ENCODE data around the gene XCL2. TPM values are rescaled to one million over a fixed set of nuclear protein-coding genes. Genes with fewer than 3 reads are reported as not detected.

XCL2 gene
- polyA plus RNA-seq, 2 donors, result not detected

DNA sequence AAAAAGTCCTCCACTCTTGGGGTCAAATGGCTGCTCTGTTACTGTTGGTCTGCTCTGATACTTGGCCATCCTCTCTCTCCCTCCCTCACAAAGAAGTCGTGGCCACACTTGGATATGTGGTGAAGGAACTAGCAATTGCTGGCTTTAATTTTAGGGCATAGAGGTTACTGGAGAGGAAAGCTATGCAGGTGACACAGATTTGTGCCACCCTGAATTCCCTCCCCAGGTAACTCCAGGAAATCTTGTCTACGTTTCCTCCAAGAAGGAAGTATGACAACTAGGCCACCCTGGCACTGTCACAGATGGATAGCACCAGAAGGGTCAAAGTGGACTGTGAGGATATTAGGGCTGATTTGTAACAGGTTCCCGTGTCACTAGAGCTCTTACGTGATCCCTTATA is 36.0 kb downstream of the XCL2 start:
- Histone ChIP-seq H3K9me3 (ENCODE audit: control insufficient read depth in 2 of 2, insufficient read depth in 1 of 2, low read depth in 1 of 2, low read length in 1 of 2) (no peaks in the 10 kb centered on the region), H3K27me3 (ENCODE audit: control insufficient read depth in 1 of 2, insufficient read depth in 2 of 2, low read length in 2 of 2) (no peaks in the 10 kb centered on the region), H3K27ac (ENCODE audit: low read depth in 2 of 2, low read length in 1 of 2) (no peak overlapping the region), H3K36me3 (ENCODE audit: control insufficient read depth in 2 of 2, insufficient read depth in 2 of 2, low read length in 1 of 2) (no peaks in the 10 kb centered on the region), H3K4me3 (ENCODE audit: low read depth in 1 of 2, low read length in 2 of 2) (no peak overlapping the region), H3K4me1 (ENCODE audit: control insufficient read depth in 2 of 2, insufficient read depth in 2 of 2, low read length in 1 of 2) (peaks cover 0 to 2% of the 10 kb centered on the region in 2 donors)
- WGBS, 2 donors, result 88 to 91% methylated on average over 4 of the region's 4 CpGs

DNA sequence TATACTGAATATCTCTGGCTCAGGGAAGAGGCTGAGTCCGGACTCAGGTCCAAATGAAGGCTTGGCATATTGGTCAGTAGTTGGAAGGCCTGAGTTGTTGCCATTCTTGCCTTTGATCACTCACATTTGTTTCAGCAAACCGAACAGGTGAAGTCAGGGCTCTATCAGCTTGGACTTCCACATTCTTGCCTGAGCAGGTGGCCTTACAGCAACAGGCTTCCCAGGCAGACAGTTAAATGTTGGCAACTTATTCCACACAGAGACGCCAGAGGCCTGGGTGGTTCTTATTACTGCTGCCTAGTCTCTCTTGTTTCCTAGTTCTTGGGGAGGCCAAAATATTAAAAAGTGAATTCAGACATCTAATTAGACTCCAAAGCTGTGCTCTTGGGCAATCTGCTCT is 36.6 kb downstream of the XCL2 start:
- WGBS, 2 donors, result 40 to 43% methylated on average over 3 of the region's 3 CpGs
- no peak overlapping the region for H3K27ac ChIP-seq (ENCODE audit: low read depth in 2 of 2, low read length in 1 of 2)
- H3K27me3 ChIP-seq (ENCODE audit: control insufficient read depth in 1 of 2, insufficient read depth in 2 of 2, low read length in 2 of 2), result no peaks in the 10 kb centered on the region
- peaks cover 0 to 2% of the 10 kb centered on the region in 2 donors for H3K4me1 ChIP-seq (ENCODE audit: control insufficient read depth in 2 of 2, insufficient read depth in 2 of 2, low read length in 1 of 2)
- no peaks in the 10 kb centered on the region for H3K9me3 ChIP-seq (ENCODE audit: control insufficient read depth in 2 of 2, insufficient read depth in 1 of 2, low read depth in 1 of 2, low read length in 1 of 2)
- no peaks in the 10 kb centered on the region for H3K36me3 ChIP-seq (ENCODE audit: control insufficient read depth in 2 of 2, insufficient read depth in 2 of 2, low read length in 1 of 2)
- no peak overlapping the region for H3K4me3 ChIP-seq (ENCODE audit: low read depth in 1 of 2, low read length in 2 of 2)

DNA sequence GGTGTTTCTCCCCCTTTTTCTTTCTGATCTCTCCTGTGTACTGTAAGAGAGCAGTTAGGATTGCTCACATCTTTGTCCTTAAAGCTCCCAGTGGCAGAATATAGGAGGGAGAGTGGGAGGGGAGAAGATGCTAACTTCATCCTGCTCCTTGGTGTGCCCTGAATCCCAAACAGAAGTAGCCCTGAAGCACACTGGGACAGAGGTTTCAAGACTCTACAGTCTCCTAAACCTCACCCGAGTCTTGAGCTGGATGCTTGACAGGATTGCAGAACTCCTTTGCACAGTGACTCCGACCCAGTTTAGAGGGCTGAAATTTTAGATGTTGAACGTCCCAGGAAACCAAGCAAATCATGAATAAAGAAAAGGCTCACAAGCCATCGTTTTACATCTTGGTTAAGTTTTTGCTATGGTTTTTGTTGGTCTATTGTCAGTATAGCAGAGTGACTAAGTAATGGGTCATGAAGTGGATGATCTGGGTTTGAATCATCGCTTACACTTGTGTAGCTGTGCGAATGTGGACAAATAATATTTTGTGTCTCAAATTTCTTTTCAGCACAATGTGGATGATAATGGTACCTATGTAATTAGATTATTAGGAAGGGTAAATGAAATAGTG is 37.5 kb downstream of the XCL2 start:
- Histone ChIP-seq H3K27ac (ENCODE audit: low read depth in 2 of 2, low read length in 1 of 2) (no peak overlapping the region), H3K27me3 (ENCODE audit: control insufficient read depth in 1 of 2, insufficient read depth in 2 of 2, low read length in 2 of 2) (no peaks in the 10 kb centered on the region), H3K36me3 (ENCODE audit: control insufficient read depth in 2 of 2, insufficient read depth in 2 of 2, low read length in 1 of 2) (no peaks in the 10 kb centered on the region), H3K4me1 (ENCODE audit: control insufficient read depth in 2 of 2, insufficient read depth in 2 of 2, low read length in 1 of 2) (peaks cover 0 to 2% of the 10 kb centered on the region in 2 donors), H3K4me3 (ENCODE audit: low read depth in 1 of 2, low read length in 2 of 2) (no peak overlapping the region), H3K9me3 (ENCODE audit: control insufficient read depth in 2 of 2, insufficient read depth in 1 of 2, low read depth in 1 of 2, low read length in 1 of 2) (no peaks in the 10 kb centered on the region)
- 56 to 75% methylated on average over 6 of the region's 6 CpGs for WGBS, 2 donors

DNA sequence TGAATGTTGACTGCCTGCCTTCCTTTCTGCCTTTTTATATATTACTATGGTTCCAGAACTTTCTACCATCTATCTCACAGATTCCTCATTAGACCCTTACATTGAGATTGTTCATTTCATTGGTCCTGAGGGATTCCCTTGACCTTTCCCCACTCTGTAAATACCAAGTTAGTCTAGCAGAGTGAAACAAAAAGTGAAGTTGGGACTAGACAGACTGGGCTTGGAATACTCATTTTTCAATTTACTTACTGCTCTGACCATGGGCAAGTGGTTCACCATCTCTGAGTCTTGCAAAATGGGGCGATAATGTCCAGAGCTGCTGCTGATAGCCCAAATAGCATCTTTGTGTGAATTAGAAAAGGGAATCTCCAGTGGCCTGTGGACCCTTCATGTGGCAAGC is 38.8 kb downstream of the XCL2 start:
- Histone ChIP-seq H3K4me3 (ENCODE audit: low read depth in 1 of 2, low read length in 2 of 2) (no peak overlapping the region), H3K27me3 (ENCODE audit: control insufficient read depth in 1 of 2, insufficient read depth in 2 of 2, low read length in 2 of 2) (no peaks in the 10 kb centered on the region), H3K9me3 (ENCODE audit: control insufficient read depth in 2 of 2, insufficient read depth in 1 of 2, low read depth in 1 of 2, low read length in 1 of 2) (no peaks in the 10 kb centered on the region), H3K27ac (ENCODE audit: low read depth in 2 of 2, low read length in 1 of 2) (no peak overlapping the region), H3K36me3 (ENCODE audit: control insufficient read depth in 2 of 2, insufficient read depth in 2 of 2, low read length in 1 of 2) (no peaks in the 10 kb centered on the region), H3K4me1 (ENCODE audit: control insufficient read depth in 2 of 2, insufficient read depth in 2 of 2, low read length in 1 of 2) (peaks cover 0 to 2% of the 10 kb centered on the region in 2 donors)
- 95 to 100% methylated on average over 1 of the region's 1 CpG for WGBS, 2 donors

DNA sequence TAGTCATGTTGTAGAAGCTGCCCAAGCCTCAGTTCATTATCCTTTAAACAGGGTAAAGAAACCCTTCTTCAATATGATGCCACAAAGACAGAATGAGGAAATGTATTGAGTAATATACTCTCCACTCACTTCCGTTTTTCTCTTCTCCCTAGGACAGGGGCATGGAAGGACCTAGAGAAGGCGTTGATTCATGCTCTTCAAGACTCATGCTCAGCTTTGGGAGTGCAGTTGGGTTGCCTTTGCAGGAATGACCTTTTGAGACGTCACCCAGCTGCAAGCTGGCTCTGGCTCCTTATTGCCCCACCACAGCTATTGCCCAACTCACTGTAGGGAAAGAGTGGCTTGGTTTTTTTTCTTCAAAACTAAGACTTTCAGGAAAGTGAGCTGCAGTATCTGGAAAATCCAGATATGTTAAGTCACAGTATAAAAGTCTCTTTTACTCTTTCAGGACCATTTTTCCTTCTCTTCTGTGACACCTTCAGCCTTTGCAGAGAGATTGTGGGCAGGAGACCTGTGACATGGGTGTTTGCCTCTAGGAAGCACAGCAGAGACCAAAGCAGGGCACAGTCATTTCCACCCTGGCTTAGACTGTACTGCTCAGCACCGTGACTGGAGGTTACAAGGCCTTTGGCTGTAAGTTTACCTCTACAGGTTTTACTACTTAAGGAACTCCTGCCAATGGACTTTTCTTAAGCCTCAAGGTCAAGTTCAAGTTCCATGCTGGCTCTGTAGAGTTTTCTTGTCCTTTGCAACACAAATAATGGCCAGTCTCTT is 39.5 kb downstream of the XCL2 start:
- 68 to 75% methylated on average over 4 of the region's 4 CpGs for WGBS, 2 donors
- Histone ChIP-seq H3K27ac (ENCODE audit: low read depth in 2 of 2, low read length in 1 of 2) (no peak overlapping the region), H3K36me3 (ENCODE audit: control insufficient read depth in 2 of 2, insufficient read depth in 2 of 2, low read length in 1 of 2) (no peaks in the 10 kb centered on the region), H3K4me1 (ENCODE audit: control insufficient read depth in 2 of 2, insufficient read depth in 2 of 2, low read length in 1 of 2) (no peaks in the 10 kb centered on the region), H3K9me3 (ENCODE audit: control insufficient read depth in 2 of 2, insufficient read depth in 1 of 2, low read depth in 1 of 2, low read length in 1 of 2) (no peaks in the 10 kb centered on the region), H3K27me3 (ENCODE audit: control insufficient read depth in 1 of 2, insufficient read depth in 2 of 2, low read length in 2 of 2) (no peaks in the 10 kb centered on the region), H3K4me3 (ENCODE audit: low read depth in 1 of 2, low read length in 2 of 2) (no peak overlapping the region)

DNA sequence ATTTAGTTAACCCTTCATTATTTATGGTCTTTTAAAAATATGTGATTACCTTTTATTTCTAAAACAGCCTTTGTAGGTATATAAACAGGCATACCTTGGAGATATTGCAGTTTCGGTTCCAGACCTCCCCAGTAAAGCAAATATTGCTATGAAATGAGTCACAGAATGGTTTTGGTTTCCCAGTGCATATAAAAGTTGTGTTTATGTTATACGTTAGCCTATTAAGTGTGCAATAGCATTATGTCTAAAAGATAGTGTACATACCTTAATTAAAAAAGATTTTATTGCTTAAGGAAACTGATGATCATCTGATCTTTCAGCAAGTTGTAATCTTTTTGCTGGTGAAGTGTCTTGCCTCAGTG is 44.1 kb downstream of the XCL2 start:
- Histone ChIP-seq H3K4me1 (ENCODE audit: control insufficient read depth in 2 of 2, insufficient read depth in 2 of 2, low read length in 1 of 2) (no peaks in the 10 kb centered on the region), H3K4me3 (ENCODE audit: low read depth in 1 of 2, low read length in 2 of 2) (no peak overlapping the region), H3K27ac (ENCODE audit: low read depth in 2 of 2, low read length in 1 of 2) (no peak overlapping the region), H3K9me3 (ENCODE audit: control insufficient read depth in 2 of 2, insufficient read depth in 1 of 2, low read depth in 1 of 2, low read length in 1 of 2) (no peaks in the 10 kb centered on the region), H3K36me3 (ENCODE audit: control insufficient read depth in 2 of 2, insufficient read depth in 2 of 2, low read length in 1 of 2) (no peaks in the 10 kb centered on the region), H3K27me3 (ENCODE audit: control insufficient read depth in 1 of 2, insufficient read depth in 2 of 2, low read length in 2 of 2) (no peaks in the 10 kb centered on the region)
- WGBS, 2 donors, result 72 to 83% methylated on average over 2 of the region's 2 CpGs

DNA sequence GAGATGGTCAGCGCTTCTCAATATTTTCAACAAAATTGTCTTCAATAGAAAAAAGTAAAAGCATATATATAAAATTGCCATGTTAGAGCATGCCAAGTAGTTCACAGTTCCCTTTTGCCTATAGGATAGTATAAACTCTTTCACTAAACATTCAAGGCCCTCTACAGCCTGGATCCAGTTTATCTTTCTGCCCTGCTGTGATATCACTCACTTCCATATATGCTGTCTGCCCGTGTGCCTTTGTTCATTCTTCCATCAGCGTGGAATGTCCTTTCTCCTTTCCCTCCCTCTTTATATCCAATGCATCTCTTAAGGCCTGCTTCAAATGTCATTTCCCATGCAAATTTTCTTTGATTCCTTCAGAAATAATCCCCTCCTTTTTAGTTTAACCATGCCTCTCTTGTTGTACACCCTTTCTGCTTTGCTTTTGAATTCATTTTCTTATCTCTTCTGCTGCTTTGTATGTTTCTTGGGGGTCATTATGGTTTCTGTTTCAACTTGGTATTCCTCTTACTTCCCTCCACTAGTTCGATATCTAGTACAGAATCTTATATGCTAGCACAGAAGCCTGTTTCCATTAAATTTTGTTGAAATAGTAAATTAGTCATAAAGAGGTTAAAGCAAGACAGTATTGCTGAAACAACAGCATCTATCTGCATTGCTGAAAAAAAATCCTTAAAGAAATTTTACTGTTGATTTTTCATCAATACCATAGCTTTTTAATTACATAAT is 44.7 kb downstream of the XCL2 start:
- H3K9me3 ChIP-seq (ENCODE audit: control insufficient read depth in 2 of 2, insufficient read depth in 1 of 2, low read depth in 1 of 2, low read length in 1 of 2), result no peaks in the 10 kb centered on the region
- no peaks in the 10 kb centered on the region for H3K27me3 ChIP-seq (ENCODE audit: control insufficient read depth in 1 of 2, insufficient read depth in 2 of 2, low read length in 2 of 2)
- WGBS, 2 donors, result 84 to 91% methylated on average over 4 of the region's 4 CpGs
- H3K27ac ChIP-seq (ENCODE audit: low read depth in 2 of 2, low read length in 1 of 2), result no peak overlapping the region
- H3K4me3 ChIP-seq (ENCODE audit: low read depth in 1 of 2, low read length in 2 of 2), result no peak overlapping the region
- H3K36me3 ChIP-seq (ENCODE audit: control insufficient read depth in 2 of 2, insufficient read depth in 2 of 2, low read length in 1 of 2), result no peaks in the 10 kb centered on the region
- H3K4me1 ChIP-seq (ENCODE audit: control insufficient read depth in 2 of 2, insufficient read depth in 2 of 2, low read length in 1 of 2), result no peaks in the 10 kb centered on the region

DNA sequence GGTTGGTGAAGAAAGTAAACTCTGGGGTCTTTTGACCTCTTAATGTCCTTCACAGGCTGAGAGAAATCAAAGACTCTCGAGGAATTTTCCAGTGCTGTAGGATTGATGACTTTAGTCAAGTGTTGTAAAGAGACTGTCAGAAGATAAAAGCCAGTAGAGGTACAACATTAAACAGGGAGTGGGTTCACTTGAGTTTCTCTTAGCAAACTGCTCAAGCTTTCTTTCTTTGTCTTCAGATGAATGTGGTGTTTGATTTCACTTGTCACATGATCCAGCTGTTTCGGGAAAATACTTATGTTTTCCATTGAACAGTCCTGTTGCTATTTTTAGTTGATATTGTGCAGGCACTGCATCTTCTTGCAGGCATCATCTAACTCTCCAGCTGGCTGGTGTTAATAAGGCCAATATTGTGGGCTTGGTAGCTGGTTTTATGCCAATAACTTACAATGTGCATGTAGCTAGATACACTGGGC is 45.6 kb downstream of the XCL2 start:
- Histone ChIP-seq H3K27me3 (ENCODE audit: control insufficient read depth in 1 of 2, insufficient read depth in 2 of 2, low read length in 2 of 2) (no peaks in the 10 kb centered on the region), H3K9me3 (ENCODE audit: control insufficient read depth in 2 of 2, insufficient read depth in 1 of 2, low read depth in 1 of 2, low read length in 1 of 2) (no peaks in the 10 kb centered on the region), H3K4me3 (ENCODE audit: low read depth in 1 of 2, low read length in 2 of 2) (no peak overlapping the region), H3K36me3 (ENCODE audit: control insufficient read depth in 2 of 2, insufficient read depth in 2 of 2, low read length in 1 of 2) (no peaks in the 10 kb centered on the region), H3K27ac (ENCODE audit: low read depth in 2 of 2, low read length in 1 of 2) (no peak overlapping the region), H3K4me1 (ENCODE audit: control insufficient read depth in 2 of 2, insufficient read depth in 2 of 2, low read length in 1 of 2) (no peaks in the 10 kb centered on the region)
- 37 to 55% methylated on average over 2 of the region's 2 CpGs for WGBS, 2 donors

DNA sequence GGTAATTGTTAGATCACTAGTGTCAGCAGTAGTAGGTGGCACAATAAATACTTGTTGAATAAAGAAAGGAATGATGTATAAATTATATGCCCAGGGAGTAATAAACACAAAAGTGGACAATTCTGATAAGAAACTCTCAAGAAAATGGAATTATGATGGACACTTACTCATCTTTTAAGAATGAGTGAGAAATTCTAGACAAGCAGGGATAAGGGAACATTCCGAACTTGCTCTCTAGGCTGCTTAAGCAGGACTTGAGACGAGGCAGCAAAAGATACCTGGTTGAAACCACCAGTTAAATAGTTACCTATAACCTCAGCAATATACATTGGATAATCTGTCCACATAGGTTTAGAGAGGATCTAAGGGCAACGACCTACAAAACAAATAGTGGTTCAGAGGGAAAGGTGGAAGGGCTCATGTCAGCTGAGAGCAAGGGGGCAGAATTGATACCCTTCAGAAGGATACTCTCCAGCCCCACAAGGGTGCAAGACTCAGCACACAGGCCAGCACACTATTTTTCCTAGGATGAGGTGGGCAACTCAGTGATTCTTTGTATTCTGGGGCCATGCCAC is 46.3 kb downstream of the XCL2 start:
- Histone ChIP-seq H3K27me3 (ENCODE audit: control insufficient read depth in 1 of 2, insufficient read depth in 2 of 2, low read length in 2 of 2) (no peaks in the 10 kb centered on the region), H3K27ac (ENCODE audit: low read depth in 2 of 2, low read length in 1 of 2) (no peak overlapping the region), H3K9me3 (ENCODE audit: control insufficient read depth in 2 of 2, insufficient read depth in 1 of 2, low read depth in 1 of 2, low read length in 1 of 2) (no peaks in the 10 kb centered on the region), H3K4me1 (ENCODE audit: control insufficient read depth in 2 of 2, insufficient read depth in 2 of 2, low read length in 1 of 2) (no peaks in the 10 kb centered on the region), H3K36me3 (ENCODE audit: control insufficient read depth in 2 of 2, insufficient read depth in 2 of 2, low read length in 1 of 2) (no peaks in the 10 kb centered on the region), H3K4me3 (ENCODE audit: low read depth in 1 of 2, low read length in 2 of 2) (no peak overlapping the region)
- 78 to 81% methylated on average over 3 of the region's 3 CpGs for WGBS, 2 donors

Data from esophagus (tissue), 2 donors.